Kidney capillary endothelial cell (primary cell): ENCODE measurements around the gene AFMID.

Source experiments
- DNase-seq: peaks from one replicate; pipeline ENCODE4 v3.0.0-alpha.2; 2018; ENCODE audit warnings: low spot score

Gene AFMID

GRCh38 chr17:78255029-78255656 lies 68.0 kb downstream of the AFMID start:
- DNase-seq: no peak

- no peak for DNase-seq
These were observed 69.0 kb downstream of the AFMID start for GRCh38 chr17:78255953-78256706.

DNA sequence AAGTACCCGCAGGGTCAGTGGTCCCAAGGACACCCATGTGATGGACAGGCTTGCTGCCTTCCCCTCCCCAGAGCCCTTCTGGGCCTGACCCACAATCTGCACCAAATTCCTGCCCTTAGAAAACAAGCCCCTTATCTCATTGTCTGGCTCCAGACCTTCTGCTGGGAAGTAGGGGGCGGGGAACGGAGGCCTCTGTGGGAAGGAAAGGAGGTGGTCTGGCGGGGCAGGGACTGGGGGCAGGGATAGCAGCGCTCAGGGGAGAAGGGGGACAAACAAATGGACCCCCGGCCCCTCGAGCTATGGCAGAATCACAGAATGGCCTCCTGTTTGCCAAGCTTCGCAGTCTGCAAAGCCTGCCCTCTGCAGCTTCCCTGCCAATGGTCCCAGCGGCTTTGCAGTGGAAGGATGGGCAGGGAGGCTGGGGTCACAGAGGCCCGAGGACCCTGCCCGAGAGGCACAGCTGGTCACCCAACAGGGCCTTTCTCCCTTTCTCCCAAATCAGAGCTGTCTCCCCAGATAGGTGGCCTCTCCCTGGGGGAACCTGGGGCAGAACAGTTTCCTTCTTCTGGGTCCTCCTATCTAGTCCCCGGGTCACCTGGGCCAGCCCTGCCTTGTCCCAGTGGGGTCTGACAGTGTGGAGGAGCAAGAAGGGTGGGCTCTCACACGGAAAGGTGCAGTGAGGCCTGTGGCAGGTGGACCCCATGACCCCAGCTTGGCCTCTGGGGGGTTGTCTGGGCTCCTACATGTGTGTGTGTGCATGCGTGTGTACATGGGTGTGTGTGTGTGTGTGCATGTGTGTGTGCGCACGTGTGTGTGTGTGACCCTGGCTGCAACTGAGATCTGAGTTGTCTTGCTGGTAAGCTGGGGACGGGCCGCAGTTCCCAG lies 69.8 kb downstream of the AFMID start:
- no peak for DNase-seq
